GM15510 (cell line): ENCODE data around the gene CAMK2B.

Experiments
- POLR2A ChIP-seq: IDR thresholded peaks from 3 replicates; pipeline ENCODE4 v1.6.1; 2011; ENCODE audit warnings: borderline replicate concordance; ENCODE audit not compliant: insufficient read length; ENCODE audit errors: extremely low read depth

The CAMK2B gene

DNA sequence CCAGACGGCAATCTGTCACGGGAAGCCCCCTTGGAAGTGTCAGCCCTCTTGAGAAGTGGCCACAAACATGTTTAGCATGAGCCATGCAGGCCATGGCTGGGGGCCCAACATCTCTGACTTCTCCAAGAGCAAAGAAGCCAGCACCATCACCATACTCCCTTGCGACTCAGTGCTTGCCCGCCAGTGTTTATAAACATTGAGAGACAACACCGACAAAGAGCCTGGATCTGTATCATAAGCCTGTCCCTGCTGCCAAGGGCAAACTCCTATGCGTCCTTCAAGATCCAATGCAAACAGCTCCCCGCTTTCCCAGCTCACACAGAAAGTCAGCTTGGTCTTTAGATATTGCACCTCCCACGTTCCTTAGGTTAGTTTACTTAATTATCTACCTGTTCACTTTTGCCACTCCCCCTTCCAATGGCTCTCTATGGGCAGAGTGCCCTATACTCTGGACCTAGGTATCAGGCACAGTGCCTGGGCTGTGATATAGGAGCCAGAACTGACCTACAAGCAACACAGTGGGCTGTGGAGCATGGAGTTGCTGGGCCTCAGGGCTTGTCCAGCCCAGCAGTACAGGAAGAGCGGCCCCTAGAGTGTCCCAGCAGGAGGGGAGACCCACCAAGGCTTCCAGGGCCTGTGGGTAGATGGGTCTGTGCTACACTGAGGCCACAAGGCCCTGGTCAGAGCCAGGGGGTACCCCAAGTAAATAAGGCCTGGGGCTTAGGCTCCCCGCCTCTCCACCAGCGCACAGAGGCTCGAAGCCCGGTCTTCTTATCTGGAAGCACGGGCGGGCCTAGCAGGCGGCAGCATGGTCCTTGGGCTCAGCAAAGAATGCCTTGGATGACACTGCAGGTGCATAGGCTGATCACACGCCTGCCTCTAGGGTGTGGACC lies 37.7 kb downstream of the CAMK2B start:
- TF ChIP-seq POLR2A: no peak

DNA sequence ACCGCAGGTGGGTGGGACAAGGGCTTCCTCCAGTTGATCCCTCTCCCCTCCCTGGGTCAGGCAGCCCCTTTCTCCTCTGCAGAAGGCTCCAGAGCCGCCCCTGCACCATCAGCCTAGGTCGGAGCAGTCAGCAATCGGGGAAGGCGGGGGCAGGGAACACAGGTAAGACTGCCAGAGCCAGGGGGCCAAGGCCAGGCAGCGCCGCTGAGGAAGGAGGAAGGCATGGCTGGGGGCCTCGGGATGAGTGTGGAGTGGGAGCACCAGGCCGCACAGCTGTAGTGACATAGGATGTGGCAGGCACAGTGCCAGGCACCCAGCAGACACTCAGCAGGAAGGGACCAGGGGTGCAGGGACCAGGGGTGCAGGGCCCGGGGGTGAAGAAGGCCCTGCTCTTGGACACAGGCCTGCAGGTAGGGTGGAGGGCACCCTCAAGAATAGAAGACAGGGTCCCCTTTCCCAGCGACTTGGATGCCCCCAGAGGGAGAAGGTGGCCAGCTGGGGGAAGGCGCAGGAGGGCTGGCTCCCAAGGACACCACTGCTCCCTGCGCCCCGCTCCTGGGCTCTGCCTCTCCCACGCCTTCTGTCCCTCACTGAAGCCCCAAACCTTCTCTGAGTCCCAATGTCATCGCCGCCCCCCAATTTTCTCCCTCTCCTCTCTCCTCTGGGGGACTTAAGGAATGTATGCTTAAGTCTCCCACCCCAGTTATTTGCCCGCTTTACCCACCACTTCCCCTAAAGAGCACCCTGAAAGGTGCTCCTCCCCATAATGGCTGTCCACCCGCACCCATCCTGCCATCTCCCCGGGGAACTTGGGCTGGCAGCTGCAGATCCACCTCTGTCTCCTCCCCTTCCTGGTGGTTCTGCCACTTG lies 38.5 kb downstream of the CAMK2B start:
- TF ChIP-seq POLR2A: no peak

DNA sequence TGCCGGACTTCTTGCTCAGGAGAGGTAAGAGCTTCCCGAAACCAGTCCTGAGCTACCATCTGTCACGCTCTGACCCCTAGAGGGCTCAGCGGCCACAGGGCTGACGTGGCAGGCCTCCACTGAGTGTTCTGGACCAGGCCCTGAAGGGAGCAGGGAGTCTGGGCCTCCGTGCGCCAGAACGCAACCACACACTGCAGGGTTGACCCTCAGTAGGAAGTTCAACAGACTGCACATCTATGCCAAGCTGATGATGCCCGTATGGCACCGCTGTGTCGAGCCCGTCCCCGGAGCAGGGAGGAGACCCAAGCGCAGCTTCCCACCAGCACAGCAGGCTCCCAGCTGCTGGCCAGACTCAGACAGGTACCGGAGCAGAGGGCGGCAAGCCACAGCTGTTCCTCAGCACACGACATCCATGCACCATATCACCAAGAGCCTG lies 39.2 kb downstream of the CAMK2B start:
- TF ChIP-seq POLR2A: no peak

DNA sequence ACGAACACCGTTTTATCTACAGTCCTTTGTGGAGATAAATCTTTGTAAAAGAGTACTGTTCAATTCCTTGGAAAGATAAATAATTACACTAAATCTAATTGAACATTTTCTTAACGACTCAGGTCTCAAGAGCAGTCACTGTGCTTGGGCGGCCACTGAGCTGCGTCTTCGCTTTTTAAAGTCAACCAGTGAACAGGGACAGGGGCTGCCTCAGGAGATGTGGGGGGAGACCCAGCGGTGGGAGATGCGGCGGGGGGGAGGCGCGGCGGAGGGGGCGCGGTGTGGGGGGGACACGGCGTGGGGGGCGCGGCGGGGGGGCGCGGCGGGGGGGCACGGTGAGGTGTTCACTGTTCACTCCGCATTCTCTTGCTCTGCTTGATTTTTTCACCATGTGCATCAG lies 39.8 kb downstream of the CAMK2B start:
- no peak for TF ChIP-seq POLR2A

DNA sequence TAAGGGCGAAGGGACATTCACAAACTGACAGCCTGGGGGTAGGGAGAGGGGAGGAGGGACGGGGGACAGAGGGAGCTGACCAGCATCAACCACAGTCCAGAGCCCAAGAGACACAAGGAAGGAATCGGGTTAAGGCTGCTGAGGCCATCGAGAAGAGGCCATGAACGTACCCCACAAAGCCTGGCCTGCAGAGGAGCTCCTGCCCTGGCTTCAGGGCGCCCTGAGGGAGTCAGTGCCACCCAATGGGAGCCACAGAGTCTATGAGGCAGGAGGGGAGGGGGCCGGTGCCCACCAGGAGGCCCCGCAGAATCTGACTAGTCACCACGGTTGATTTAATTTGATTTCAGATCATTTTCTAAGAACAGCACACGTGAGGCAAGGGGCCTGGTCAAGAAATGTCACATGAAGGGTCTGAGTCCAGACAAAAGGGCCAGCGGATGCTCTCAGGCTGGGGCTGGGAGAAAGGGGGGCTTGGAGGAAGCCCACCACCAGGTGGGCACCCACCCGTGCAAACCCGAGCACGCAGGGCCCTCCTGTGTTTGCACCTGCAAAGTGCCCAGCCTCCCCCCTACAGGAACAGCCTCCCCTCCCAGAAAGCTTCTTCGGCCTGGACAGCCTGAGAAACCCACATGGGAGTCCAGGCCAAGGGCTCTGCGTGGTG lies 40.4 kb downstream of the CAMK2B start:
- no peak for TF ChIP-seq POLR2A

DNA sequence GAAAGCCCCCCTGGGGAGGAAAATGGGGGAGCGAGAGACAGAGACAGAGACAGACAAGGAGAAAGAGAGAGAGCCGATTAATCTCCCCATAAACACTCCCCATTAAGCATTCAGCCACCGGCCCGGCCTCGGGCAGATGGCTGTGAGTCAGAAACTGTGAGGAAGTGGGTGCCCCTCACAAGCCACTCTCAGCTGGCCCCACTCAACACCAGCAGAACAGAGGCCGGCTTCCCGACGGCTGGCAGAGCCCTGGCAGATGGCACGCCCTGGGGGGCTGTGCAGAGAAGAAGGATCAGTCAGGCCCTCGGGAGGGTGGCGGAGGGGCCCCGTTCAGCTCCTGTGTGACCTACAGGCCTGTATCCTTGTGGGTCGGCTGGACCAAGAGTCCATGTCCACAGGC lies 41.2 kb downstream of the CAMK2B start:
- no peak for TF ChIP-seq POLR2A

DNA sequence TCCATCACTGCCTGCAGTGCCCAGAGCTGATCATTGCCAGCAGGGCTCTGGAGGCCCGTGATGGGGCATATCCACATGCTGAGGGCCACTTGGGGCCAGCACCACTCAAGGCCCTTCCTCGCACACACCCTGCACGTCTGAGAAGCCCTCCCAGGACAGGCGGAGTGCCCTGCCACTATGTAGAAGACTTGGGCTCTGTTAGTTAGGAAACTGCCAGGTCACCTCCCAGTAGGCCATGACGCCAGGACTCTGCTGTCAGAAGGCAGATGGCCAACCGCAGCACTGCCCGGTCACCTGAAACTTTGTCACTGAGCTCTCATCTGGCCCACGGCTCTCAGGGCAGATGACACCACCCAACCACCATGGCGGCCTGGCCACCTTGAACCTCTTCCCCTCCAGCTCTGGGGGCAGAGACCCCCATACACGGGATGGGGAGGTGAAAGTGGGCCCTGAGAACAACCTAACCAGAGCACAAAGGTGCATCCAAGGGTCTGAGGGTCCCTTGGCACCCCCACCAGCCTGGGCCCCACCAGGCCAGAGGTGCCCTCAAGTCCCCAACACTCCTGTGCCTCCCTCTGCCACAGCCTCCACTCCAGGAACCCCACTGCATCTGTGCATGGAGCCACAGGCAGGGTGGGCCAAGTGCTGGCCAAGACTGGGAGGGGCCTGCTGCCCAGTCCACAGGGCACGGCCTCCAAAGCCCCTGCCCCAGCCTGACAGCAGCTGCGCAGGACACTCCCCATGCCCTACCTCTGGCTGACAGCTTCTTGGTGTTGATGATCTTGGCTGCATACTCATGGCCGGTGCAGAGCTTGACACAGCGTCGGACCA lies 41.8 kb downstream of the CAMK2B start:
- no peak for TF ChIP-seq POLR2A

DNA sequence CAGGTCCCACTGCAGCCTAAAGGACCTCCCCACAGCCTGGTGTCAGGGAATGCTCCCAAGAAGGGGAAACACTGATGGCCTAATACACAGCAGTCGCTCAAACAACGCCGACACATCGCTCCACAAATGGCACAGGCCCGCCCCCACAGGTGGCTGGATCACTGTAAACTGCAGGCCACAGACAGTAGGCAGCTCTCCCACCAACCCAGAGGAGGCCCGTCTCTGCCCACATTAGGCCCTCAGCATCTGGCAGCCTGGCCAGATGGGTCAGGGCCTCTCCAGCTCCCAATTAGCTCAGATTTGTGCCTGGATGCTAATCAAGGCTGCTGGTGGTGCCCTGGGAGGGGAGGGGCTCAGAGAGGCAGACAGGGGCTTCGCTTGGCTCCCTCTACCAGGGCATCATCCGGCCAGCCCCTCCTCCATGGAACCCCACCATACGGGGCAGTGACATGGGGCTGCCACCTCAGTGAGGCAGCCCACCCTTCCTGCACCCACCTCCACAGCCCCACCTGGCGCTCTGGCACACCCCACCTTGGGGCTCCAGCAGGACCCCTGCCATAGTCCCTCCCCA lies 42.7 kb downstream of the CAMK2B start:
- no peak for TF ChIP-seq POLR2A

DNA sequence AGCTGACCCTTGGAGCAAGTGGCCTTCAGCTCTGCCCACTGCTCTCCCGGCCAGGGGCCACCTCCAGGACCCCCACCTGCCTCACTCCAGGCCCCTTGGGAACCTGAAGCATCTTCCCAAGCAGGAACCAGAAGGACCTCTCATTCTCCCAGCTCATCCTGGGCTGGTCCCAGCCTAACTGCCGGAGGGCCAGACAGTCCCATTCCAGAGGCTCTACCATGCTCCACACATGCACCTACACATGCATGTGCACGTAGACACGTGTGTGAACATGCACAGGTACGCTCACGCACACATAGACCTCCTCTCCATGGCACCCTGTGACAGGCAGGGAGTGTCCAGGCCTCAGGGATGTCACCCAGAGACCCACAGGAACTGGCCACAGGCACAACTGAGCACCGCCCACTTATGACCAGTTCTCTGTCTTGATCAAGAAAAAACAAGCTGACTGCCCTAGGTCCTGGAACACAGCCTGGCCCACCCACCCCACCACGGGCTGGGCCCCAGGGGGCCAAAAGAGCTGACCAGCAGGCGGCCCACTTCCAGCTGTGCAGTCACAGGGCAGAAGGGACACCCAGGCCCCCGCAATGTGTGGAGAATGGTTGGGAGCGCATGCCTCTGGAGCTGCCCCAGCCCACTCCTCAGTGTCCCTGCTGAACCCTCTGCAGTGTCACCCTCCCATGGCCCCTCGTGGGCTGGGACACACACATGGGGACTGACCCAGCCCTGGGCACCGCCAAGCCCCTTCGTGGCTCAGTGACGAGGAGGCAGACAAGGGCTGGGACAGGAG lies 43.4 kb downstream of the CAMK2B start:
- TF ChIP-seq POLR2A: no peak

DNA sequence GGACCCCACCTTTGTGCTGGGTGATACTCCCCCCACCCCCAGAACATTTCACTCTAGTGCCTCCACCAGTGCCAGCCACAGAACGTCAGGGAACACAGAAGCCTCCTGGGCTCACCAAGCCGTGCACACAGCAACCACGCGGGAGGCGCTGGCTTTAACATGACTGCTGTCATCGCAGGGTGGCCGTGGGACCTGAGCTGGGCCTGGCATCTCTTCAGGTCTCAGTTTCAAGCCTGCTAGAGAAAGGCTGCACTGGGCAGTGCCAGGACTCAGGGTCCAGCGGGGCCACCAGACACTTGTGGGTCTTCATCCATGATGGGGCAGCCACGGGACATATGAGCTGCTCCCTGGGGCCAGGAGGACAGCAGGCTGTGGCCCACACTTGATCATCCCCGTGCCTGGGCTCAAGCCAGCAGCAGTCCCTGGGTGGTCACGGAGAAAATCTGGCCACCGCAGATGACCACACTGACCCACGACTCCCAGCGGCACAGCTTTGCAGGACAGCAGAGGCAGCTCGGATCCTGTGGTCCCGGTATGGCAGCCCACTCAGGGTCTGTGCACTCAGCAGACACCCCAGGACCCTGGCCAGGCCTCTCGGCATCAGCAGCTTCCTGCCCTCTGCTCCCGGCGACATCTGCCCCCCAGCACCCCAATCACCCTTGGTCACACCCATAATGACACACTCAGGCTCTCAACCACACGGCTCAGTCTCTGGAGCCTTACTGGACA lies 44.2 kb downstream of the CAMK2B start:
- TF ChIP-seq POLR2A: no peak

DNA sequence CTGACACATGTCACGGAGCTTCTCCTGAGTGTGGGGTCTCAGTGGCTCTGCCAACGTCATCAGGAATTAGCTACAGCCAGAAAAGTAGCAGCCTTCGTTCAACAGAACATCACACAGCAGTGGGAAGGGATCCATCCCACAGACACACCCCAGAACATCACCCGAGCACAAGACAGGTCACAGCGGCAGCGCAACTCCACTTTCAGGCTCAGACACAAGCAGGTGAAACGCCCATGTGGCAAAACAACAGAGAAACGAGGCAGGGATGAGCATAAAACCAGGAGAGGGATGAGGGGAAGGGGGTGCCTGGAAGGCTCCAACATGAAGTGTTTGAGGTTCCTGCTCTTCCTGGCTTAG lies 44.8 kb downstream of the CAMK2B start:
- TF ChIP-seq POLR2A: no peak

DNA sequence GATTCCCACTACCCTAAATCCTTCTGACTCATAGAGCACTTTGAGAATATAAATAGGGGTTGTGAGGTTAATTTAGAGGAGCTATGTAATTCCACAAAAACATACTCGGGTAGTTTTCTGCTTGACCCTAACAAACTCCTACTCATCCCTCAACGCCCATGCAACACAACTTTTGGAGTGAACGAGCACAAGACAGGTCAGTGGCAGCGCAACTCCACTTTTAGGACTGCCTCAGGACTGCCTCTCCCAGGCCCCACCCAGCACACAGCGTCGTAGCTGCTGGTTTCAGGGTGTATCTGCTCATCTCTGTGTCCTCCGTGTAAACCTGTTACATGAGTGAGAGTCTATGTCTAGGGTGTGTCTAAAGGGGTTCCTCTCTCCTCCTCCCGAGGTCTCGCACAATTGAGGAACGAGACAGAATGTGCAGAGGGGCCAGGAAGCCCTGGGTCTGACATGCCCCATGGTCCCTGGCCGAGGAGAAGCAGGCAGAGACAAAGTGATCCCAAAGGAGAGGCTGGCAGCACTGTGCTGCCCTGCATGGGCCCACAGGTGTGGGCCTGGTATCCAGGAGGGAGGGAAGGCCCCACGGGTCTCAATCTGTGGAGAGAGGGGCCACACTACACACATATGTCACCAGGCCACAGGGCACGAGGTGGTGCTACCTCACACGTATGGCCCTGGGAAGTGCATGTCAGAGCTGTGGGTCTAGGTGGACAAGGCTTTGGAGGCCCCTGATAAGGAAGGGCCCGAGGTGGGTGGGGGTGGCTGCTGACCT lies 45.5 kb downstream of the CAMK2B start:
- no peak for TF ChIP-seq POLR2A
